CD1c-positive myeloid dendritic cell (primary cell): ENCODE data around the gene PTPRG.
"Not testable (repeated sequence)": the region's sequence is repeated elsewhere in the genome, so short reads cannot be mapped to it uniquely, and the experiment has no call there.

ENCODE experiments used
- DNase-seq: peaks from one replicate; pipeline ENCODE4 v3.0.0-alpha.2; 2016; ENCODE audit errors: extremely low spot score

Gene PTPRG

GRCh38 chr3:61561374-61562041 lies at the start of gene PTPRG:
TSS of gene PTPRG (plus strand) at chr3:61561571. CDS start at chr3:61562288, 717 bp downstream.
- no peak for DNase-seq

GRCh38 chr3:61518590-61518989 lies 42.8 kb upstream of the PTPRG start:
- DNase-seq: no peak

- no peak for DNase-seq
These were observed 40.3 kb upstream of the PTPRG start for GRCh38 chr3:61520966-61521628.

DNA sequence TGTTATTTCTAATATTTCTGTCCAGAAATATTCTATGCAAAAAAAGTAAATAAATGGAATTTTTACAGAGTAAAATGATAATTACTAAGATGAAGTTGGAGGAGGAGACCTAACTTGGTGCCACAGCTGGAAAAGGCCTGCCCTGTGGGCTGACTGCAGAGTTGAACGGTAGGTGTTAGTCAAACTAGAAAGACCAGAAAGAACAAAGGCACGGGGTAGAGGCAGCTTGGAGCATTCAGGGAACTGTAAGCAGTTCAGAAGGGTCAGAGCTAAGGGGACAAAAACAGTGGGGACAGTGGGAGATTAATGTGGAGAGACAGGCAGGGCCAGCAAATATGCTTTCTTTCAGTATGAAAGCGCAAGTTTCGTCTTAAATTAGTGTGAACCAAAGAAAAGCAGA lies 39.3 kb upstream of the PTPRG start:
- DNase-seq: no peak

- no peak for DNase-seq
These were observed 38.7 kb upstream of the PTPRG start for GRCh38 chr3:61522626-61523025.

GRCh38 chr3:61524933-61525332 lies 36.4 kb upstream of the PTPRG start:
- peak; percentile 6 for DNase-seq

GRCh38 chr3:61526308-61526707 lies 35.1 kb upstream of the PTPRG start:
- no peak for DNase-seq

DNA sequence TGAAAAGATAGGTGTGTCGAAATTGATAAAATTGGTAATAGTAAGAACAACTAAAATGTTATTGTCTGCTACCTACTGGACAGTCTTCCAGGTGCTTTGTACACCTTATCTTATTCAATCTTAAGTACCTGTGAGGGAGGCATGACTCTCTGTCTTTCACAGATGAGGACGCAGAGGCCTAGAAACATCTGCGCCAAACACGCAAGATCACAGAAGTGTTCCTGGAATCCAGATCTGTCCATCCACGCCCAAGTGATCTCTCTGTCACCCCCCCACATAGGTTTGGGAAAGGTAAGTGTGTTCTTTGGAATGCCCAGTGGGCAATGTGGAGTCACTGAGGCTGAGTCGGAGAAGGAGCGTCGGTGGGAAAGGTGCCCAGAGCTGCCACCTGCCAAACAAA lies 34.4 kb upstream of the PTPRG start:
- no peak for DNase-seq

GRCh38 chr3:61530355-61530754 lies 31.0 kb upstream of the PTPRG start:
- DNase-seq: no peak

GRCh38 chr3:61531528-61531927 lies 29.8 kb upstream of the PTPRG start:
- DNase-seq: no peak

- no peak for DNase-seq
These were observed 28.5 kb upstream of the PTPRG start for GRCh38 chr3:61532739-61533500.

- DNase-seq: no peak
These were observed 25.5 kb upstream of the PTPRG start for GRCh38 chr3:61535826-61536225.

GRCh38 chr3:61537366-61537765 lies 24.0 kb upstream of the PTPRG start:
- no peak for DNase-seq

DNA sequence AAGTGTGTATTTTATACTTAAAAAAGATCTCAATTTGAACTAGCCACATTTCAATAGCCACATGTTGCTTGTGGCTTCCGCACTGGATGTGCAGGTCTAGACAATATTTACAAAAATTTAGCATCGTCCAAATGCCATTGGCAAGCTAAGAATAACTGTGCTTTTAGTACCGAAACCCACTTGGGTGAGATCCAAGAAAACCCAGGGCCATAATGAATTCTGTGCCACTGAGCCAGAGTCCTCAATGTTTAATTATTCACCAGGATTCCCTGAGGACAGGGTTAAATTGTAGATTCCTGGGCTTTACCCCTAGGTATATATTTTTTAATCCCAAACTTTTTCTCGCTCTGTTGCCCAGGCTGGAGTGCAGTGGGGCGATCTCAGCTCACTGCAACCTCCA lies 22.9 kb upstream of the PTPRG start:
- no peak for DNase-seq

DNA sequence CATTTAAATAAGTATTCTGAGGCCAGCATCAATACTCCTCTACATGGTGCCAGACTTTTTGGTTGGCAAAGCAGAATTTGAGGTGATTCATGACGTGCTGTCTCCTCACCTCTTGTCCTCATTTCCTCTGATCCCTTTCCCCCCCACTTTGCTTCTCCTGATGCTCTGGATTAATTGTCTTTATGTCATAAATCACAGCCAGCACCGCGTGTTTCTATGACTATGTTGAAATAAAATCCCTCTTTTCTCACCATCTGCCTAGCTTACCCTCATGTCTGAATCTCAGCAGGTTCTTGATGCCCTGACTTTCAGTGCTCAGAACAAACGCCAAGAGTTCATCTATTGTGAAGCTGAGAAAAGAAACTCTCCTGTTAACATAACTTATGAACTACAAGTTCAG lies 19.7 kb upstream of the PTPRG start:
- DNase-seq: no peak

- DNase-seq: no peak
These were observed 15.7 kb upstream of the PTPRG start for GRCh38 chr3:61545716-61546115.

- DNase-seq: no peak
These were observed 13.7 kb upstream of the PTPRG start for GRCh38 chr3:61547625-61548024.

GRCh38 chr3:61552704-61553103 lies 8.7 kb upstream of the PTPRG start:
- not testable (repeated sequence) for DNase-seq

GRCh38 chr3:61559136-61559731 lies 2.1 kb upstream of the PTPRG start:
- DNase-seq: no peak

- DNase-seq: no peak
These were observed 626 bp upstream of the PTPRG start for GRCh38 chr3:61560517-61561373.

DNA sequence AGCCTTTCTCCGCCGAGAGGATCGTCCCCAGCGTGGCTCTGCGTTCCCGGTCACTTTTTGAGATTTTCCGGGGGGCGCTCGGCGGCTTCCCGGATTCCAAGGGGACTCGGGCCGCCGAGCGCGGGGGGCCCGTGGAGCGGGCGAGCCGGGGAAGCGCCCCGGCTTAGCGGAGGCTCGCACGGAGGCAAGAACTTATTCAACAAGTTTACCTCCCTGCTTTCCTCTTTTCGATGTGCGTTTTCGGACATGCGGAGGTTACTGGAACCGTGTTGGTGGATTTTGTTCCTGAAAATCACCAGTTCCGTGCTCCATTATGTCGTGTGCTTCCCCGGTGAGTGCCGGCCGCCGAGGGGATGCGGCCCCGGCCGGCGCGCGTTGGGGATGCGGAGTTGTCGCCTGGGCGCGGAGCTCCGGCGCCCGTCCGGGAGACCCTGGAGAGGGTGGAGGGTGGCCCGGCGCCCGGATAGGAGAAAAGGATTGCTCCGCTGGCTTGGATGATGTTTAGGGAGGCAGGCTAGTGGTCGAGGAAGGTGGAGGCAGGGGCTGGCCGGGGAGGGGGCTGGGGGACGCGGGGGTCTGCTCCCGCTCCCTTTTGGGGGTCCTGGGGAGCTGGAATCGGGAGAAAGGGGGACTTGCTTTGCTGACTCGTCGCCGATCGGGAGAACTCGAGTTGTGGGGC lies 810 bp downstream of the PTPRG start:
- DNase-seq: no peak
